CMK (cell line): Measurements from ENCODE around the gene SYNGR2.

ENCODE experiments used
- DNase-seq: peaks from one replicate; pipeline ENCODE4 v3.0.0-alpha.2; 2010; ENCODE audit warnings: low read depth

Gene SYNGR2

DNA sequence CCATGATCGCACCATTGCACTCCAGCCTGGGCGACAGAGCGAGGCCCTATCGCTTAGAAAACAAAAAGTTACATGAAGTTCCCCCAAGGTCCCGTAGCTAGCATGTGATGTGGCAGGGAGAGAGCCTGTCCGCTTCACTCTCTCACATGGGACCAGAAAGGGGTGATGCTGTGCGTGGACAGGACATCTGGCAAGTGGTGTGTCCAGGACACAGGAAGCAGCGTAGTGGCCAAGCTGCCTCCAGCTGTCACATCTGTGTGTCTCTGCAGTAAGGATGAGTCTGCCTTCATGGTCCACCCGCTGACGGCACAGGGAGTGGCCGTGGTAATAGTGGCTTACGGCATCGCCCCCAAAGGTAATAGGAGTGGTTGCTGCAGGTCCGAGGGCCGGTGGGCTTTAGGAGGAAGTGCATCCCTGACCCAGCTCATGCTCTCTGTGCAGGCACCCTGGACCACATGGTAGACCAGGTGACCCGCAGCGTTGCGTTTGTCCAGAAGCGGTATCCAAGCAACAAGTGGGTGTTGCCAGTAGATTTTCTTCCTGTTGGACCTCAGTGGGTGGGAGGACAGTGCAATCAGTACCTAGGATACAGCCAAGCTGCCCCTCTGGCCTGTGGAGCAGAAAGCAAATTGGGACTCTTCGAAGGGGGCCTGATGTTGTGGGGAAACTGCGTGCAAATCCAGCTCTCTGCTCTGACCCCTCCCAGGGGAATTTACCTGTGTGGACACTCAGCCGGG, 36.2 kb downstream of the SYNGR2 start:
- DNase-seq: no peak

DNA sequence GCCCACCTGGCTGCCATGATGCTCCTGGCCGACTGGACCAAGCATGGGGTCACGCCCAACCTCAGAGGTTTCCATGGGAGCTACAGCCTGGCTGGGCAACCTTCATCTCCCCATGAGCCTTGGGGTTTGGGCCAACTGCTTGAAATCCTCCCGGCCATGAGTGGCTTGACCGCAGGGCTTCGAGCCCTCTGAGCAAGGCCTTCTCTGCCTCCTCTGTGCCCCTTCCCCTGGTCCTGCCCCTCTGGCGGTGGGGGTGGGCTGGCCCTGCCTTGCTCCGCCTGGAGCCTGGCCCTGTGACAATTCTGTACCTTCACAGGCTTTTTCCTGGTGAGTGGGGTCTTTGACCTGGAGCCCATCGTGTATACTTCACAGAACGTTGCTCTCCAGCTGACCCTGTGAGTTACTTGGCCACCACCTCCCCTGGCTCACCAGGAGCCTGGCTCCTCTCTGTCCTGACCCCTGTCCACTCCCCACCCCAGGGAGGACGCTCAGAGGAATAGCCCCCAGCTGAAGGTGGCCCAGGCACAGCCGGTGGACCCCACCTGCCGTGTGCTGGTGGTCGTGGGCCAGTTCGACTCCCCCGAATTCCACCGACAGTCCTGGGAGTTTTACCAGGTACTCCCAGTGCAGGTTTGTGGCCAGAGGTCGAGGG, 36.9 kb downstream of the SYNGR2 start:
- no peak for DNase-seq

DNA sequence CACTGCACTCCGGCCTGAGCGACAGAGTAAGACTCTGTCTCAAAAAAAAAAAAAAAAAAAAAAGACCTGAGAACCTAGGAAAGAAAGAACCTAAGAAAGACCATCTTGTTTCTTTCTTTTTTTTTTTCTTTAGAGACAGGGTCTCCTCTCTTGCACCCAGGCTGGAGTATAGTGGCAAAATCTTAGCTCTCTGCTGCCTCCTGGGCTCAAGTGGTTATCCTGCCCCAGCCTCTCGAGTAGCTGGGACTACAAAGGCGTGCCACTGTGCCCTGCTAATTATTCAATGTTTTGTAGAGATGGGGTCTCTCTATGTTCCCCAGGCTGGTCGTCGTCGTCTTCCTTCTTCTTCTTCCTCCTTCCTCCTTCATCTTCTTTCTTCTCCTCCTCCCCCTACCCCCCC, 37.9 kb downstream of the SYNGR2 start:
- no peak for DNase-seq

DNA sequence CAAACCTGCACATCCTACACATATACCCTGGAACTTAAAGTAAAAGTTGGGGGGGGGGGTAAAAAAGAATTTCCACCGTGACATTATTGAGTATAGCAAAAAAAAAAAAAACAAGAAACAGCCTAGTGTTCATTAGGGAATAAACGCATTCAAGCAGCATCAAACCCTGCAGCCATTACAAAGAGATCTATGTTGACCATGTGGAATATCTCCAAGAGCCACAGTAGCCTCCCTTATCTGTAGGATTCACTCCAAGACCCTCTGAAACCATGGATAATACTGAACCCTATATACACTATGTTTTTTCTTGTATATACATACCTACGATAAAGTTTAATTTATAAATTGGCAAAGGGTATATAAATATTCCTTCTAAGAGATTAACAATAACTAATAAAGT, 40.1 kb downstream of the SYNGR2 start:
- no peak for DNase-seq

DNA sequence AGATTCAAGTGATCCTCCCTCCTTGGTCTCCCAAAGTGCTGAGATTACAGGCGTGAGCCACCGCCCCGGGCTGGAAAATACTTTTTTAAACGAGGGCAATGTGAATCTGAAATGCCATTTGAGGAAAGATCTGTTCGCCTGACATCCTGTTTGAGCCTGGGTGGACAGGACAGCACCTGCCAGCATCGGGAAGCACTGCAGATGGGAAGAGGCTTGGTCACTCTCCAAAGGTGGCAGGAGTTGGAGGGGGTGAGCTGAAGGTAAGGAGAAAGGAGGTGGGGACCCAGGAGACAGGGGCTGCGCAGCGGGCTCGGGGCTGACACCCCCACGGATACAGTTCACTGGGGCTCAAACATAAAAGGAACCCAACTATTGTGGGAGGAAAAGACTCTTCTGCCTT, 41.7 kb downstream of the SYNGR2 start:
- DNase-seq: no peak

DNA sequence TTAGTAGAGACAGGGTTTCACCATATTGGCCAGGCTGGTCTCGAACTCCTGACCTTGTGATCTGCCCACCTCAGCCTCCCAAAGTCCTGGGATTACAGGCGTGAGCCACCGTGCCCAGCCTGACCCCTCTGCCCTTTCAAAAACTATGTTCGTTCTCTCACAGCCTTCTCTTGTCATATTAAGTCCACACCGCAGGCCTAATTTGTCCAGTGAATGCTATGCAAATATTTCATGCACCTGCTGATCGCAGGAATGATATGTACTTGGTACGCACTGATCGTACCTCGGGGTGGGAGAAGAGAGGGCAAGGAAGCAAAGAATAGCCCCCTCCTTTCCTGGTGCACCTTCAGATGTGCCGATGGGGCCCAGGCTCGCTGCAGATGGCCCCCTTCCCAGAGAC, 42.7 kb downstream of the SYNGR2 start:
- DNase-seq: no peak

DNA sequence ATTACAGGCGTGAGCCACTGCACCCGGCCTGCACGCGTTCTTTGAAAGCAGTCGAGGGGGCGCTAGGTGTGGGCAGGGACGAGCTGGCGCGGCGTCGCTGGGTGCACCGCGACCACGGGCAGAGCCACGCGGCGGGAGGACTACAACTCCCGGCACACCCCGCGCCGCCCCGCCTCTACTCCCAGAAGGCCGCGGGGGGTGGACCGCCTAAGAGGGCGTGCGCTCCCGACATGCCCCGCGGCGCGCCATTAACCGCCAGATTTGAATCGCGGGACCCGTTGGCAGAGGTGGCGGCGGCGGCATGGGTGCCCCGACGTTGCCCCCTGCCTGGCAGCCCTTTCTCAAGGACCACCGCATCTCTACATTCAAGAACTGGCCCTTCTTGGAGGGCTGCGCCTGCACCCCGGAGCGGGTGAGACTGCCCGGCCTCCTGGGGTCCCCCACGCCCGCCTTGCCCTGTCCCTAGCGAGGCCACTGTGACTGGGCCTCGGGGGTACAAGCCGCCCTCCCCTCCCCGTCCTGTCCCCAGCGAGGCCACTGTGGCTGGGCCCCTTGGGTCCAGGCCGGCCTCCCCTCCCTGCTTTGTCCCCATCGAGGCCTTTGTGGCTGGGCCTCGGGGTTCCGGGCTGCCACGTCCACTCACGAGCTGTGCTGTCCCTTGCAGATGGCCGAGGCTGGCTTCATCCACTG, 45.8 kb downstream of the SYNGR2 start, which contains the start of gene BIRC5:
Gene BIRC5 (plus strand): TSS at position 238 of the 690 bp plus-strand sequence. CDS start 64 bp downstream, at position 302.
- DNase-seq: peak; percentile 56

DNA sequence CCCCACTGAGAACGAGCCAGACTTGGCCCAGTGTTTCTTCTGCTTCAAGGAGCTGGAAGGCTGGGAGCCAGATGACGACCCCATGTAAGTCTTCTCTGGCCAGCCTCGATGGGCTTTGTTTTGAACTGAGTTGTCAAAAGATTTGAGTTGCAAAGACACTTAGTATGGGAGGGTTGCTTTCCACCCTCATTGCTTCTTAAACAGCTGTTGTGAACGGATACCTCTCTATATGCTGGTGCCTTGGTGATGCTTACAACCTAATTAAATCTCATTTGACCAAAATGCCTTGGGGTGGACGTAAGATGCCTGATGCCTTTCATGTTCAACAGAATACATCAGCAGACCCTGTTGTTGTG, 46.3 kb downstream of the SYNGR2 start:
- DNase-seq: no peak

DNA sequence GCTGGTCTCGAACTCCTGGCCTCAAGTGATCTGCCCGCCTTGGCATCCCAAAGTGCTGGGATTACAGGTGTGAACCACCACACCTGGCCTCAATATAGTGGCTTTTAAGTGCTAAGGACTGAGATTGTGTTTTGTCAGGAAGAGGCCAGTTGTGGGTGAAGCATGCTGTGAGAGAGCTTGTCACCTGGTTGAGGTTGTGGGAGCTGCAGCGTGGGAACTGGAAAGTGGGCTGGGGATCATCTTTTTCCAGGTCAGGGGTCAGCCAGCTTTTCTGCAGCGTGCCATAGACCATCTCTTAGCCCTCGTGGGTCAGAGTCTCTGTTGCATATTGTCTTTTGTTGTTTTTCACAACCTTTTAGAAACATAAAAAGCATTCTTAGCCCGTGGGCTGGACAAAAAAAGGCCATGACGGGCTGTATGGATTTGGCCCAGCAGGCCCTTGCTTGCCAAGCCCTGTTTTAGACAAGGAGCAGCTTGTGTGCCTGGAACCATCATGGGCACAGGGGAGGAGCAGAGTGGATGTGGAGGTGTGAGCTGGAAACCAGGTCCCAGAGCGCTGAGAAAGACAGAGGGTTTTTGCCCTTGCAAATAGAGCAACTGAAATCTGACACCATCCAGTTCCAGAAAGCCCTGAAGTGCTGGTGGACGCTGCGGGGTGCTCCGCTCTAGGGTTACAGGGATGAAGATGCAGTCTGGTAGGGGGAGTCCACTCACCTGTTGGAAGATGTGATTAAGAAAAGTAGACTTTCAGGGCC, 51.2 kb downstream of the SYNGR2 start:
- DNase-seq: no peak
